ENCODE measurements around the gene DYSF.
A peak's percentile ranks its signal among the peaks of the same experiment; 100 is the strongest.

The DYSF gene

GRCh38 chr2:71712158-71712818, 258.9 kb downstream of the DYSF start:
- DNase-seq = no peak
- in situ Hi-C loops (cut with HindIII; ENCODE audit: low pct_ligation_motif_present, low pct_unique_long_range_greater_than_20kb, low sequenced_read_pairs) = no loop called here

DNA sequence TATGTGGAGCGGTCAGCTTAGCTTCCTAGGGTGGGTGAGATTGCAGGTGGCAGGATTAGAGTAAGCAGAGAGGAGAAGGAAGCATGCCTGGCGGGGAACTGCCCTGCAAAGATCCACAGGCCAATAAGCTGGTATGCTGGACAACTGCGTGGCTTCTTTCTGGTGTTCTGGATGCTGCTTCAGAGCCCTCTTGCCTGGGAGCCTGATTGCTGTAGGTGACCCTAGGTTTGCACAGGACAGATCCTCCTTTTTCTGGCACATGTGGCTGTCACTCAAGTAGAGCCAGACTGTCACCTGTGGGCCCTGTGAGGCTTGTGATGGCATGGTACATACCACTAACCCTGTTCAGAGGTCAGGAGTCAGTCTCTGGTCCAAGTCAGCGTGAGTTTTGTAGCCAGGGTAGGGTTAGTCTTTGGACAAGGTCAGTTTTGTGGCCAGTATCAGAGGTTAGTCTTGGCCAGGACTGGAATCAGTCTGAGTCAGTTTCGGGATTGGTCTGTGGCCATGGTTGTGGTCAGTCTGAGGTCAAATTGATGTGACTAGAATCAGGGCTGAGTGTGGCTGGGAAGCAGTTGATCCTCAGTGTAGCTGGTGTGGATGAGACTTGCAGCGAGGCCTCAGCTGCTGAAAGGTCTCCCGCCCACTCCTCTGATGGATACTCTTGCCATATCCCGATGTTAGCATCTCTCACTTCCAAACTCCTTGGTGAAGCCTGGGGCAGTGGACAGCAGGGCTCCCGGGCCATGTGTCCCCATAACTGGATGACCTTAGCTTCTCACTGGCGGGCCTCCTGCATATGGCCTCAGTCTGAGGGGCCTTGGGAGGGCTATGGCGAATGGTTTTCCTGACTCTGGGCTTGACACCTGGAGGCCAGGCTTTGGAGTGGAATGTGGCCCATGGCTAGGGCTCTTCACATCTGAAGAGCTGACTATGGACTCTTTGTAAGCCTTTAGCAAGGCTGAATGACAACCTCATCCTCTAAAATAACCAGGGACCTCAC, 260.5 kb downstream of the DYSF start:
- no peak for DNase-seq
- in situ Hi-C loops (cut with HindIII; ENCODE audit: low pct_ligation_motif_present, low pct_unique_long_range_greater_than_20kb, low sequenced_read_pairs) = no loop called here

GRCh38 chr2:71714601-71715240, 261.4 kb downstream of the DYSF start:
- in situ Hi-C loops (cut with HindIII; ENCODE audit: low pct_ligation_motif_present, low pct_unique_long_range_greater_than_20kb, low sequenced_read_pairs) = no loop called here
- no peak for DNase-seq

- in situ Hi-C loops (cut with HindIII; ENCODE audit: low pct_ligation_motif_present, low pct_unique_long_range_greater_than_20kb, low sequenced_read_pairs) = no loop called here
- DNase-seq = no peak
These were observed 261.9 kb downstream of the DYSF start for GRCh38 chr2:71715241-71715750.

GRCh38 chr2:71715951-71716696, 262.8 kb downstream of the DYSF start:
- DNase-seq = no peak
- in situ Hi-C loops (cut with HindIII; ENCODE audit: low pct_ligation_motif_present, low pct_unique_long_range_greater_than_20kb, low sequenced_read_pairs) = no loop called here

DNA sequence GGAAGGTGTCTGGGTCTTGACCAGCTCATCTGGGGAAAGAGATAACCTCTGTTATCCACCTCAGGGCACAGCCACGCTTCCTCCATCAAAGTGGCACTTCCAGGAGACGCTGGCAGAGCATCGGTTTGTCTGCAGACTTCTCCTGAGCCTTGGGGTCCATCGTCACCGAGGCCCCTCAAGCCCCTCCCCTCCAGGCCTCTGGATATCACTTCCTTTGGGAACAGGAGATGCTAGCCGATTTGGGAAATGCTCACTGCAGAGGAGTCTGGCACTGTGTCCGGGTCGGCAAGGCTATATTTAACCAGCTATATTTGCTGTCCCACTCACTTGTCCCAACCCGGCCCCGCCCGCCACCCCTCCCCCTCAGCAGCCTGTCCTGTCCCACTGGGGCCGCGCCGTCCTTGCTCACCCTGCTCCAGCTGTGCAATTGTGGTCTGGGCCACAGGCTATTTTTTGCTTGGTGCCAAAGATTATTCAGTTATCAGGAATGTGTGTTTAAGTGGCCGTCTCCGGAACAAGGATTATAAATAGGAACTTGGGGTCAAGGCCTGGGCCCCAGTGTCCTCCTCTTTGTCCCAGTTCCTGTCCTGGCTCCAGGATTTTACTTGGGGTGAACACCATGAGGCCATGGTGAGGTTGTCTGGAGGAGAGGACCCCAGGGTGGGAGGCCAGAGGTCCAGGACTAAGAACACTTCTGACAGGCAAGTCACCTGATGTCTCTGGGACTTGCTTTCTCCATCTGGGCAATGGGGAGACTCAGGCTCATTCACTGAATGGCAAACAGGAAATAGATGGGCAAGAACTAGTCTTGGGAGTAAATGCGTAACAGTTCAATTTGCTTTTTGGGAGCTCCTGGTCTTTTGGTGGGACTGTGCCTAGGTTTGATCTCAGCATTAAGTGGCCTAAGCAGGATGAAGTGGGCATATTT, 263.6 kb downstream of the DYSF start:
- peak; percentile 37 for DNase-seq
- in situ Hi-C loops (cut with HindIII; ENCODE audit: low pct_ligation_motif_present, low pct_unique_long_range_greater_than_20kb, low sequenced_read_pairs) = no loop called here

DNA sequence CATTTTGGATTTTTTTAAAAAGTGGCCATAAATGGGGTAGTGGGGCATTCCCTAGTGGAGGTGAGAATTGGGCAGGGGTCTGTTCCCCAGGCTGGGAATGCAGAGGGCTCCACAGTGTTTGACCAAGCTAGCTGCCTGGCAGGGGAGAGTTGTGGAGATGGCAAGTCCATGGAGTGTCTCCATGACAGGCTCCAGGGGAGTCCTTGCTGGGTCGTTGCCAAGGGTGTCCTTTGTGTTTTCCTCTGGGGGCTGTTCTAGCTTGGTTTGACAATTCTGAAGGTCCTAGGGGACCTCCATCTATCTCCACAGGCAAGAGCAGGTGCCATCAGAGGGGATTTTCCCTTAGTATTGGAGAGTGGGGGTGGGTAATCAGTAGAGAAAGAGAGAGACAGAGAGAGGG, 265.3 kb downstream of the DYSF start:
- in situ Hi-C loops (cut with HindIII; ENCODE audit: low pct_ligation_motif_present, low pct_unique_long_range_greater_than_20kb, low sequenced_read_pairs) = no loop called here
- no peak for DNase-seq

DNA sequence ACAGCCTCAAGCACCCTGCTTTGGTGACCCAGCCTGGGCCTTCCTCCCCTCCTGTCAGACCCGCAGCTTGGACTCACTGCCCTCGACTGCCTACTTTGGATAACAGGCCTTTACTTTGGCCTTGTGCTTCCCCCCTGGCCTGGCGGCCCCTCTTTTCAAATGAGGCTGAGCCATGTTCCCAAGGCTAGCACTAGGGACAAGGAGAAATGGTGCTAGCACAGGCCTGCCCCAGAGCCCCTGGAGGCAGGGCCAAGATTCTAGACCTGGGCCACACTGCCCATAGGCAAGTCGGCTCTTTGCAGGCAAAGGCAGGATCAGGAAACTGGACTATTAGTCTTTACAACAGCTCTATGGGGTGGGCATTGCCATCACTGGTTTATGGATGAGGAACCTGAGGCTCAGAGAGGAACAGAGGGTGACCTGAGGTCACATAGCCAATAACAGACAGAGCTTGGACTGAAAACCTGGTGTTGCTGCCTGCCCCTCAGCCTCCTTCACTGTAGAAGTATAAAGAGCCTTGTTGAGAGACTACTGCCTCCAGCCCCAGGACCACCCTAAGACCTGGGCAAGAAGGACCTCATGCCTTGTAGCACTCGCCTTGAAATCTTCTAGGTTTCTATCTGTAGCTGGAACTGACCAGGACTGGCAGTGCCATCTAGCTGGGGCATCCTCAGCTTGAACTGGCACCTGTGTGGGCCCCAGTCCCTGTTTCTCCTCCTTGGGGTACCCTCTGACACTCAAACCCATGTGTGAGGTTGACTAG, 266.3 kb downstream of the DYSF start:
- in situ Hi-C loops (cut with HindIII; ENCODE audit: low pct_ligation_motif_present, low pct_unique_long_range_greater_than_20kb, low sequenced_read_pairs) = no loop called here

DNA sequence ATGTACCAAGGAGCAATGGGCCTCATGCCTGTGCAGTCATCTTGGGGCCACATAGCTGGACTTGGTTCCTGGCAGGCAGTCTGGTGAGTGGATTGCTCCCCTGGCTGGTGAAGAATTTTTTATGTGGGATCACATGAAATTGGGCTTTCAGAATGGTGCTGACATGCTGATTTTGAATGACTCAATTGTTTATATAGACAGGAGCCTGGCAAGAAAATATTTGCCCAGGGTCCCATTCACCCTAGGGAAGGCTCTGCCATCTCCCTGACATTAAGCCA, 266.9 kb downstream of the DYSF start:
- in situ Hi-C loops (cut with HindIII; ENCODE audit: low pct_ligation_motif_present, low pct_unique_long_range_greater_than_20kb, low sequenced_read_pairs) = no loop called here
- no peak for DNase-seq

More for the DNA sequence above, 266.3 kb downstream of the DYSF start:
- no peak for DNase-seq

DNA sequence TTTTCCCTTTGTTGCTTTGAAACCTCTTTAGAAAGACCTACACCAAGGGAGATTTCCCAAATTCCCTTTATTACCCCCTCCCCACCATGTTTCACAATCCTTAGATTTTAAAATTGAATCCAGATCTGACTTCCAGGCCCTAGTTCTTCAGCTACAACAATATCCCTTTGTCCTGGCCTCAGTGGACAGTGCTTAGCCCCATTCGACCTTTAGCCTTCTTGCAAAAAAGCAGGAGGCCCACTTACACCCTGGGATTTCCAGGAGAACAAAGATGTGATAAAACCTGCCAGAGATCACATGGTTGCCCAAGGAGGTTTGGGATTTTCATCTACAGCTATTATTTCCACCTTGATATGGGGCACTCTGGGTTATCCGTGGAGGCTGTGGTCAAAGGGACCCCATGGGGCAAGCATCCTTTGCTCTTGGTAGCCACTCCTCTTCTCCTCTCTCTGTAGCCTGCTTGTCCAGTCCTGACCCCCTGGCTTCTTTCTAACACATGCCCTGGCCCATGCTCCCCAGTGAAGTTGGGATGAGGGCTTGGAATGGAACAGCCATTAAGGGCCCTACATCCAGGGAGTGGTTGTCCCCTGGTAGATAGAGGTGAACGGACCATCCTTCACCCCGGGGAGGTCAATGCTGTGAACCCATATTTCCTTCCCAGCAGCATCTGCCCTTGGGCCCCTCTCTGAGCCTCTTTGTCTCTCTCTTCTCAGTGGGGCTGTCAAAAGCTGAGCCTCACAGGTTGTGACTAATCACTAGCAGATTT, 267.4 kb downstream of the DYSF start:
- in situ Hi-C loops (cut with HindIII; ENCODE audit: low pct_ligation_motif_present, low pct_unique_long_range_greater_than_20kb, low sequenced_read_pairs) = no loop called here
- DNase-seq = no peak

GRCh38 chr2:71721362-71721665, 268.0 kb downstream of the DYSF start:
- in situ Hi-C loops (cut with HindIII; ENCODE audit: low pct_ligation_motif_present, low pct_unique_long_range_greater_than_20kb, low sequenced_read_pairs) = no loop called here
- DNase-seq = no peak

- in situ Hi-C loops (cut with HindIII; ENCODE audit: low pct_ligation_motif_present, low pct_unique_long_range_greater_than_20kb, low sequenced_read_pairs) = no loop called here
- no peak for DNase-seq
These were observed 268.3 kb downstream of the DYSF start for GRCh38 chr2:71721669-71722068.

DNA sequence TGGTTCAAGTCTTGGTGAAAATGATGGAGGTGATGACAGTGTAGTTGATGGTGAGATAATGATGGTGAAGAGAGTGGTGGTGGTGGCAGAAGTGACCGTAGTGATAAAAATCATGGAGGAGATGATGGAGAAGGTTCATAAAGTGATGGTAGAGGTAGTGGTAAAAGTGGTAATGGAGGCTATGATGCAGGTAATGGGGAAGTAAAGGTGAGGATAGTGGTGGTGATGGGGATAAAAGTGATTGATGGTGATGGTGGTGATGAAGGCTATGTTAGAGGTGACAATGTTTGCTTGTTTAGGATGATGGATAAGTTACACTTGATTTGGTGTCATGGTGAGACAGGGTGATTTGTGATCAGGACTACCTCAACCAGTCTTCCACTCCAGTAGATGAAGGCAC, 268.9 kb downstream of the DYSF start:
- no peak for DNase-seq
- in situ Hi-C loops (cut with HindIII; ENCODE audit: low pct_ligation_motif_present, low pct_unique_long_range_greater_than_20kb, low sequenced_read_pairs) = no loop called here

GRCh38 chr2:71724793-71725192, 271.4 kb downstream of the DYSF start:
- in situ Hi-C loops (cut with HindIII; ENCODE audit: low pct_ligation_motif_present, low pct_unique_long_range_greater_than_20kb, low sequenced_read_pairs) = no loop called here
- DNase-seq = no peak

DNA sequence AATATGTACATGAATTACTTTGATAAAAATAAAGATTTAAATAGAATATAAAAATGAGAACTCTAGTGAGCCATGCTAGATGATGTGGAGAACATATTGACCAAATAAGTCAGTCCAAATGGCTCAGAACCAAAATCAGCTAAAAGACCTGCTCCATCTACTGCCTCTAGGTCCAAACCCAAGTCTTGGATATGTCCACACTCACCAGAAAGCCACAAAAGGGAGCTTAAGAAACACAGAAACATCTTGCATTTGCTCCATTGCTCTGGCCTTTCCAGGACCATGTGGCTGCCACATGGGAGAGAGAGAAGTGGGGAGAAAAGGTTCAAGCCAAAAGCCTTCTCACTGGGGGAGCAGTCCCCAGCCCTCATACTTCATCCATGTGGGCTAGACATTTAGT, 272.5 kb downstream of the DYSF start:
- in situ Hi-C loops (cut with HindIII; ENCODE audit: low pct_ligation_motif_present, low pct_unique_long_range_greater_than_20kb, low sequenced_read_pairs) = no loop called here
- DNase-seq = no peak

DNA sequence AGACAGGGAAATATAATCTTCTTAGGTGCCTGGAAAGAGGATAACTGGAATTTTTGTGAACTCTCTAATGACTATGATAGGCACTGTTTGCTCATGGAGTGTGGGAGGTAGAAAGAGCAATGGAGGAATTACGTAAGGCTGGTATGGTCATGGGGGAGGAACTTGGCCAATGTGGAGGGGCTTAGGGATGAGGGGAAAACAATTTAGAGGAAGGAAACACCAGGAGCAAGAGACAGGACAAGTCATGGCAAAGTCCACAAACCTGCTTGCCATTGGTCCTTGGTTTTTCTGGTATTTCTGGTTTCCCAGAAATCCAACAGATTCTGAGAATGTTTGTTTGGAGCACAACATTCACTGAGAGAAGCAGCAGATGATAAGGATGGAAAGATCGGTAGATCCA, 274.2 kb downstream of the DYSF start:
- no peak for DNase-seq
- in situ Hi-C loops (cut with HindIII; ENCODE audit: low pct_ligation_motif_present, low pct_unique_long_range_greater_than_20kb, low sequenced_read_pairs) = no loop called here

GRCh38 chr2:71728036-71728435, 274.7 kb downstream of the DYSF start:
- in situ Hi-C loops (cut with HindIII; ENCODE audit: low pct_ligation_motif_present, low pct_unique_long_range_greater_than_20kb, low sequenced_read_pairs) = no loop called here
- no peak for DNase-seq
